GM18498 (cell line): ENCODE data around the gene TCF4.

Experiments
- ATAC-seq: cut with Tn5 transposase; IDR thresholded peaks from one replicate; pipeline ENCODE4 v1.9.1; 2021; ENCODE audit warnings: mild to moderate bottlenecking, moderate library complexity; ENCODE audit not compliant: unreplicated experiment

Gene TCF4

GRCh38 chr18:55588111-55588869, at the start of gene TCF4:
Gene TCF4 (minus strand): TSS chr18:55588192. CDS start chr18:55587116, 1,076 bp downstream.
- ATAC-seq, result no peak

GRCh38 chr18:55637204-55637603, 49.2 kb upstream of the TCF4 start:
- ATAC-seq, result no peak

GRCh38 chr18:55635439-55635838, 47.4 kb upstream of the TCF4 start:
- no peak for ATAC-seq

- no peak for ATAC-seq
Observed at GRCh38 chr18:55634545-55634944, 46.6 kb upstream of the TCF4 start.

- ATAC-seq, result no peak
Observed at GRCh38 chr18:55633032-55633431, 45.0 kb upstream of the TCF4 start.

GRCh38 chr18:55629133-55629532, 41.1 kb upstream of the TCF4 start:
- no peak for ATAC-seq

GRCh38 chr18:55627007-55627406, 39.0 kb upstream of the TCF4 start:
- ATAC-seq, result no peak

GRCh38 chr18:55625901-55626300, 37.9 kb upstream of the TCF4 start:
- no peak for ATAC-seq

- ATAC-seq, result no peak
Observed at GRCh38 chr18:55623626-55624025, 35.6 kb upstream of the TCF4 start.

GRCh38 chr18:55610506-55610905, 22.5 kb upstream of the TCF4 start:
- ATAC-seq, result no peak

GRCh38 chr18:55609160-55609825, 21.3 kb upstream of the TCF4 start:
- no peak for ATAC-seq

GRCh38 chr18:55608497-55608896, 20.5 kb upstream of the TCF4 start:
- no peak for ATAC-seq

- no peak for ATAC-seq
Observed at GRCh38 chr18:55607773-55608172, 19.8 kb upstream of the TCF4 start.

GRCh38 chr18:55605733-55606338, 17.8 kb upstream of the TCF4 start:
- ATAC-seq, result peak; percentile 68

- no peak for ATAC-seq
Observed at GRCh38 chr18:55603775-55604174, 15.8 kb upstream of the TCF4 start.

- no peak for ATAC-seq
Observed at GRCh38 chr18:55593888-55594287, 5.9 kb upstream of the TCF4 start.

- ATAC-seq, result no peak
Observed at GRCh38 chr18:55592572-55592971, 4.6 kb upstream of the TCF4 start.

GRCh38 chr18:55592106-55592505, 4.1 kb upstream of the TCF4 start:
- no peak for ATAC-seq

- peak; percentile 88 for ATAC-seq
Observed at GRCh38 chr18:55589625-55590291, 1.8 kb upstream of the TCF4 start.

- ATAC-seq, result no peak
Observed at GRCh38 chr18:55588870-55589595, 1.0 kb upstream of the TCF4 start.
